A549 (cell line): ENCODE results near the gene KRTAP10-2.

Experiments
- CTCF ChIP-seq: fragments of >200 bp; sonication (Bioruptor Twin); formaldehyde crosslinking; IDR thresholded peaks from 3 replicates; pipeline ENCODE4 v1.5.1; 2016
- EP300 ChIP-seq, 2 experiments: fragments of >200 bp; sonication (Bioruptor Twin); formaldehyde crosslinking; IDR thresholded peaks; 2 replicates in 1 of 2; 3 replicates in 1 of 2; pipeline ENCODE4 v1.6.1; 2016 to 2017
- HMGXB4 ChIP-seq: fragments of 250-450 bp; sonication (Bioruptor Pico); IDR thresholded peaks from 2 replicates; pipeline ENCODE4 v1.5.0; 2021; ENCODE audit warnings: mild to moderate bottlenecking, moderate library complexity, borderline replicate concordance
- MAX ChIP-seq: IDR thresholded peaks from 2 replicates; pipeline ENCODE4 v1.6.1; 2012

GRCh38 chr21:44540741-44541288 lies 10.5 kb downstream of the KRTAP10-2 start:
- TF ChIP-seq EP300 (IDR thresholded peaks at IDR 0.05) = no peak
- TF ChIP-seq CTCF = no peak
- no peak for TF ChIP-seq HMGXB4
- no peak for TF ChIP-seq MAX
